DMS114 treated with DMSO at 0.1 percent for 48 hours (cell line): Measurements from ENCODE around the gene NCKAP1.
A peak's percentile ranks its signal among the peaks of the same experiment; 100 is the strongest.
"Not testable (repeated sequence)": the region's sequence is repeated elsewhere in the genome, so short reads cannot be mapped to it uniquely, and the experiment has no call there.

ENCODE experiments used
- DNase-seq: peaks from one replicate; lab custom pipeline; 2025; ENCODE audit not compliant: unreplicated experiment; lab: John Stamatoyannopoulos, UW

The NCKAP1 gene

GRCh38 chr2:182876653-182877052 is 161.6 kb downstream of the NCKAP1 start:
- DNase-seq, result not testable (repeated sequence)

DNA sequence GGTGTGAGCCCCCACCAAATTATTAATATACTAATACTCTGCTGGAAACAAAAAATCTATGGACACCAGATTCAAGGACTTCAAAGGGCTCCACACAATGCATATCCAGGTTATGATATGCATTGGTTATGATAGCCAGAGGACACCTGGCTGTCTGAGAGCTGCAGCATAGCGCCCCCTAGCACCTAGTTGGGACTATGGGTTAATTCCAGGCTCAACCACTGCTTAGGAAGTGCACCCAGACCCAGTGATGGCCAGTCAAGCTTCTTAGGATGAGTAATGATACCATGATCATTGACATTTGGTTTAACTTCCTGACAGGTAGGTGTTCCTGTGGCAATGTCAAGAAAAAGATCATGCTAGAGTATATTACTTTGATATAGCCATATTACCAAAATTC is 168.0 kb downstream of the NCKAP1 start:
- DNase-seq, result no peak

GRCh38 chr2:182868054-182868796 is 170.0 kb downstream of the NCKAP1 start:
- DNase-seq, result peak; percentile 14

GRCh38 chr2:182867426-182868053 is 170.7 kb downstream of the NCKAP1 start:
- no peak for DNase-seq

DNA sequence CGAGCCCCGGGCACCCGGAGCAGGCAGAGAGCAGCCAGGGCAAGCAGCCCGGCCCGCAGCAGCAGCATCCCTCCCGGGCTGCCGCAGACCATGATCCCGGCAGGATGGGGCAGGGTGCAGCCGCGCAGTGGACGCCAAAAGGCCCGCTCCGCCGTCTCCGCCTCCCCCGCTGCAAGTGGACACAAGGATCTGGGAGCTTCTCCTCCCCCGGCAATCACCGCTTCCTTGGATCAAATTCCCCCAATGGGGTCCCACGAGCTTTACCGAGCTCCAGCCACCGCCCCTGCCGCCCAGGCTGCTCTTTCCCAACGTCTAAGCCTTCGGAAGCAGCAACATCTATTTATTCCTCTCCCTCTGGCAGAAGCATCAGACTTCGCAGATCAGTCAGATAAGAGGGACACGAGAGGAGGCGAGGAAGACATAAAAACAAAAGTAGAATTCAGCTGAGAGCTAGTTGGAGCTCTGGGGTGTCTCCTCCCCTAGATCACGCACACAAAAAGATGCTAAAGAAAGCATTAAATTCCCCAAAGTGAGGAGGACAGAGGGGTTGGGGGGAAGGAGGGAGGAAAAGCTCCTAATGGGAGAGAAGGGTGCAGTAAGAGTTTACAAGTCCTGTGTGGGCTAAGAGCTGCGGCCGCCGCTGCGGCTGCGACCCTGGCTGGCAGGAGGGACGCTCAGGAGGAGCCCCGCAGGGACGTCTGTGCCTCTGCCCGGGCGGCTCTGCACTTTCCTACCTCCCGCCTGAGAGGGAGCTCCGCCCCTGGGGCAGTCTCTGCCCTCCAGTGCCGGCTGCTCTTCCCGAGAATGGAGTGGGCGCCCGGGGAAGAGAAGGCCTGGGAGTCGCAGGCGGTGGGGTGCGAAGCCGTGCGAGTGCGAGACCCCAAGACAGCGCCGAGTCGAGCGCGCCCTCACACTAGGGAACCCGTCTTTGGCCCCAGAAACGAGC is 171.5 kb downstream of the NCKAP1 start, which contains the start of gene FRZB:
TSS of gene FRZB (minus strand) at position 177 of the 946 bp plus-strand sequence. CDS start at position 92, 85 bp downstream.
- no peak for DNase-seq

GRCh38 chr2:182866095-182866460 is 172.2 kb downstream of the NCKAP1 start:
- no peak for DNase-seq

- no peak for DNase-seq
These were observed 173.2 kb downstream of the NCKAP1 start for GRCh38 chr2:182864949-182865570.

GRCh38 chr2:182863642-182864041 is 174.6 kb downstream of the NCKAP1 start:
- DNase-seq, result no peak

DNA sequence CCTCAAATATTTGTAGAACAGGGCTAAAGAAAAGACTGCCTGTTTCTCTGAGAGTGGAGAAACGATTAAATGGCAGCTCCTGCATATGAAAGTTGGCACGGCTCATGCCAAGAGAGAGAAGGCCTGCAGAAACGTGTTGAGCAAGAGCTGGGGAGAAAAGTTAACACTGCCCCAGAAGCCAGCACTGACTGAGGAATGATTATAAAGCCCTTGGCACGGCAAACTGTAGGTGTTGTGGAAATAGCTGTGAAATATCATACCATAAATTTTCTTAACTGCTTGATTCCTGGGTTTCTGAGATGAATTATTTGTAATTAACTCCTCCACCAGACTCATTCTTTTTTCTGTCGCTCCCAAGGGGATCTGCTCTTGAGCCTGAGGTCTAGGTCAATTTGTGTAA is 176.2 kb downstream of the NCKAP1 start:
- no peak for DNase-seq

GRCh38 chr2:182860858-182861257 is 177.4 kb downstream of the NCKAP1 start:
- DNase-seq, result no peak
